Urinary bladder (tissue), 4 donors: Measurements from ENCODE around the gene OBSCN. TPM values are rescaled to one million over a fixed set of nuclear protein-coding genes. Genes with fewer than 3 reads are reported as not detected.

Experiments used
- DNase-seq: peaks from one replicate; pipeline ENCODE4 v3.0.0-alpha.2; 2015; ENCODE audit errors: extremely low spot score
- H3K27ac ChIP-seq: one replicate; pipeline ENCODE4 v1.5.1; 2013; ENCODE audit warnings: low read depth, mild to moderate bottlenecking, moderate library complexity
- H3K36me3 ChIP-seq: one replicate; pipeline ENCODE4 v1.6.1; 2013; ENCODE audit warnings: mild to moderate bottlenecking, moderate library complexity; ENCODE audit not compliant: insufficient read depth
- H3K4me1 ChIP-seq: one replicate; pipeline ENCODE4 v1.6.1; 2013; ENCODE audit warnings: mild to moderate bottlenecking, moderate library complexity; ENCODE audit not compliant: insufficient read depth
- H3K4me3 ChIP-seq: one replicate; pipeline ENCODE4 v1.5.1; 2013; ENCODE audit warnings: low read depth, low read length
- WGBS: extraction: QIAGEN DNeasy Blood & Tissue Kit; methylation state at CpG from one replicate; pipeline ENCODE4 v1.1.7; 2013; 5-methylcytosine and 5-hydroxymethylcytosine counted together
- polyA plus RNA-seq: library from polyadenylated mRNA; stranded (reverse); fragments of 200-250 nt; gene quantifications from one replicate; pipeline ENCODE4 v1.2.3, GENCODE V29; 2013
- total RNA-seq: library from RNA; depleted of rRNA; stranded (reverse); fragments of >200 nt; gene quantifications from one replicate; pipeline ENCODE4 v1.2.3, GENCODE V29; 2014
- donor health status: healthy with polysubstance abuse.
- donor health status: healthy.

Gene OBSCN
- total and polyA plus RNA-seq, 2 donors: 8.4 to 29.1 TPM

DNA sequence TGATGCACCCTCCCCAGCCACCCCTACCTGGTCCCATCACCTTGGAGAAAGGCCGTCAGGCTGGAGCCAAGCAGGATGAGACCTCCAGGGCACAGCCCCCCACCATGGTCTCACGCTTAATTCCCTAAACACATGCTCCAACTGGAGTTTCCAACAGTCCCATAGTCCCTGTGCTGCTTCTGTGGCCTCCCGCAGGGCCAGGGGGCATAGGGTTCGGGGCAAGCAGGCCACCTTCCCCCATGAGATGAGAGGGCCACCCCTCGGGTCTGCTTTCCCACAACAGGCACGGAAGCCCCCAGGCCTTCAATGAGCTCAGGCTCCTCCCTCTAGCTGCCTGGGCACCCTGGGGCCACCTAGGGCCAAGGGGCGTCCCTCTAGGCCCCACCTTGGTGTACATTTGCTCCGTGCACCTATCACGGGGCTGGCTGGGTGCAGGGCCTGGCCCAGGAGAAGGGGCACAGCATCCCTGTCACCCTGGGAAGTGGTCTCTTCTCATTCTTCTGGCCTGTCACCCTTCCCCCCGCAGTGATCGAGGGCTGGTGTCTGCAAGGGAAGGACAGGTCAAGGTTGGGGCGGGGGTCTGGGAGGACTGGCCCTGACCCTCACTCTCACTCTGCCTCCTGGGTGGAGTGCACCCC, 156.3 kb downstream of the OBSCN start:
- Histone ChIP-seq H3K4me1 (no peaks in the 10 kb centered on the region), H3K4me3 (no peak overlapping the region), H3K27ac (no peak overlapping the region), H3K36me3 (no peaks in the 10 kb centered on the region)
- DNase-seq: no peak
- WGBS: 83% methylated on average over 12 of the region's 12 CpGs

DNA sequence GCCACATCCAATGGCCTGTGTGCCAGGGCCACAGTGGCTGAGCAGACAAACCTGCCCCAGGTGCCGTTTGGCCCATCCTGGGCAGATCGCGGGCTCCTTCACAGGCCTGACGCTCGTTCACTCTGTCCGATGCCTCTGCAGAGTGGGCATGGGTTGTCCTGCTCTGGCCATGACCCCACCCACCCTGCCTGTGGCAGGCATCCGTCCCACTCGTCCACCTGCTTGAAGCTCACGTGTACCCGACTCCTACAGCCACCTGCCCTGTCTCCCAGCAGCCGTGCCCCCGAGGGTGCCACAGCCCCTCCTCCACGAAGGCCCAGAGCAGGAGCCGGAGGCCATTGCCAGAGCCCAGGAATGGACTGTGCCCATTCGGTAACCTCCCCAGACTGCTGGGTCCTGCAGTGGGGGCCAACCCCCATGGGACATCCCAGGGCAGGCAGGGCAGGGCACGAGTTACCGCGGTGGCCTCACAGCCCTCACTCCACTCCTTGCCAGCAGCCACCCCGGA, 156.9 kb downstream of the OBSCN start:
- WGBS: 88% methylated on average over 19 of the region's 19 CpGs
- no peaks in the 10 kb centered on the region for H3K4me1 ChIP-seq
- no peaks in the 10 kb centered on the region for H3K36me3 ChIP-seq
- DNase-seq: no peak
- H3K27ac ChIP-seq: no peak overlapping the region
- no peak overlapping the region for H3K4me3 ChIP-seq

DNA sequence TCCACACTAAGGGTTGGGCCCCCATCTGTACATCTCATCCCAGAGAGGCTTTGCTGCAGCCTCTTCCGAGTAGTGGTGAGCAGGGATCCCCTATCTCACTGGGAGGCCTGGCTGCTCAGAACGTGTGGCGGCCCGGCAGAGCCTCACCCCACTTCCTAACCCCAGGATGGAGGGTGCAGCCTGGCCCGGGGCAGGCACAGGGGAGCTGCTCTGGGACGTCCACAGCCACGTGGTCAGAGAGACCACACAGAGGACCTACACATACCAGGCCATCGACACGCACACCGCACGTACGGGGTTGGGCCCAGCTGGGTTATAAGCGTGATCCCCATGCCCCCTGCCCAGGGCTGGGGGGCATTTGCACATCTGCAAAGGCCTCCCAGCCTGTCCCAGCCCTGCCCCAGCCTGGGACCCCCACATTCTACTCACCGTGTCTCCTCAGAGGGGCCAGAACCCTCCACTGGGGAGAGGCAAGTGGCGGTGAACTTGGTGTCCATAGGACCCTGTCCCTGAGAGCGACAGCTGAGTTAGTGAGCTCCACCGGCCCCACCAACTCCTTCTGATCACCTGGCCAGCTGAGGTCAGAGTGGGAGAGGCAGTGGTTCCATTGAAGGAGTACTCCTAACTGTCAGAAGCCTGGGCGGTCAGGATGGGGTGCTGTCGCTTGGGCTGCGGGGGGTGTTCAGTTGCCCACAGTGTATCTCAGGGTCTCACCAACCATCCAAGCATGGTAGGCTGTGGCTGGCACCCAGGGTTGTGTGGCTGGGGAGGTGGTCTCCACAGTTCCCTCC, 157.6 kb downstream of the OBSCN start:
- Histone ChIP-seq H3K4me1 (no peaks in the 10 kb centered on the region), H3K4me3 (no peak overlapping the region), H3K36me3 (no peaks in the 10 kb centered on the region), H3K27ac (no peak overlapping the region)
- no peak for DNase-seq
- 82% methylated on average over 20 of the region's 20 CpGs for WGBS

DNA sequence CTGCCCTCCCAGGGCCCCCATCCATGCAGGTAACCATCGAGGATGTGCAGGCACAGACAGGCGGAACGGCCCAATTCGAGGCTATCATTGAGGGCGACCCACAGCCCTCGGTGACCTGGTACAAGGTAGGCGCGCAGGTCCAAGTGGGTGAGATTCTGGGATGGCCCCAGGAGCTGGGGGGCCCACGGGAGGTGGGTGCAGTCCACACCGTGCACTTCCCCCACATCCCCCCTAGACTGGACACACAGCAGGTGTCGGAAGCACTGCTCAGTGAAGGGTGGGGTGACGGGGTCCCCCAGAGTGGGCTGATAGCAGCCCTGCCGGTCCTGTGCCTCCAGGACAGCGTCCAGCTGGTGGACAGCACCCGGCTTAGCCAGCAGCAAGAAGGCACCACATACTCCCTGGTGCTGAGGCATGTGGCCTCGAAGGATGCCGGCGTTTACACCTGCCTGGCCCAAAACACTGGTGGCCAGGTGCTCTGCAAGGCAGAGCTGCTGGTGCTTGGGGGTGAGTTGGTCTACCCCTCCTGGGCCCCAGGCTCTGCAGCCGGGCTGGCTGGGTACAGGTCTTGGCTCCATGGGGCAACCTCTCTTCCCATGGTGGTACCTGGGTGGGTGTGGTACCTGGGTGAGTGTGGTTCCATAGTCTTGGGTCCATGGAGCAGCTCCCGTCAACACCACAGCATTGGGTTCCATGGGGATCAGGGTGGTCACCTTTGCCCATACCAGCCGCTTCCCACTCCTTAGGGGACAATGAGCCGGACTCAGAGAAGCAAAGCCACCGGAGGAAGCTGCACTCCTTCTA, 158.4 kb downstream of the OBSCN start:
- Histone ChIP-seq H3K4me3 (no peak overlapping the region), H3K27ac (no peak overlapping the region), H3K36me3 (no peaks in the 10 kb centered on the region), H3K4me1 (no peaks in the 10 kb centered on the region)
- 89% methylated on average over 23 of the region's 23 CpGs for WGBS
- DNase-seq: no peak

DNA sequence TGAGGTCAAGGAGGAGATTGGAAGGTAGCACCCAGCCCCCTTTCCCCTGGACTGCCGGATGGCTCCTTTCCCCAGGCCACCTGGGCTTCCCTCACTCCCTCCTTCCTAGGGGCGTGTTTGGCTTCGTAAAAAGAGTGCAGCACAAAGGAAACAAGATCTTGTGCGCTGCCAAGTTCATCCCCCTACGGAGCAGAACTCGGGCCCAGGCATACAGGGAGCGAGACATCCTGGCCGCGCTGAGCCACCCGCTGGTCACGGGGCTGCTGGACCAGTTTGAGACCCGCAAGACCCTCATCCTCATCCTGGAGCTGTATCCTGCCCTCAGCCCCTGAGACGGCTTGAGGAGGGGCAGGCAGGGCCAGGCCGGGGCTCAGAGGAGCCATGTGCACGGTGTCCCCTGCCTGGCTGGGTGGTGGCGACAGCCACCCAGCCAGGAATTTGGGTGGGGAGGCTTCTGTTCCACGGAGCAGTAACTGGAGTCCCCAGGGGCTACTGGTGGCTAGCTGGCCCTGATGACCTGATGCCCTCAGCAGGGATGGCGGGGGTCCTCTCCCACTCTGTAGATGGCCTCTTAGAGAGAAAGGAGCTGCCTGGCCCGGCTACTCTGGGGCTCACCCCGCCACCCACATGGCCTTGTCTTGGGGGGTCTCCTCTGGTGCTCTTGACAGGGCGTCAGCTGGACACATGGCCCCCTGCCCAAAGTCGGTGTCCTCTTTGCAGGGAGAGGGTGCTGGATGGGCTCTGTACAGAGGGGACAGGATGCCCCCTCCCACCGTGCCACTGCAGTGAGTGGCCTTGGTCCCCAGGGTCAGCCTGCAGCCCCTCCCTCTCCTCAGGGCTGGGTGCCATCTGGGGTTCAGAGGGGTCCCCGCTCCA, 159.3 kb downstream of the OBSCN start:
- Histone ChIP-seq H3K36me3 (no peaks in the 10 kb centered on the region), H3K4me1 (no peaks in the 10 kb centered on the region), H3K27ac (no peak overlapping the region), H3K4me3 (no peak overlapping the region)
- DNase-seq: no peak
- WGBS: 63% methylated on average over 24 of the region's 24 CpGs

DNA sequence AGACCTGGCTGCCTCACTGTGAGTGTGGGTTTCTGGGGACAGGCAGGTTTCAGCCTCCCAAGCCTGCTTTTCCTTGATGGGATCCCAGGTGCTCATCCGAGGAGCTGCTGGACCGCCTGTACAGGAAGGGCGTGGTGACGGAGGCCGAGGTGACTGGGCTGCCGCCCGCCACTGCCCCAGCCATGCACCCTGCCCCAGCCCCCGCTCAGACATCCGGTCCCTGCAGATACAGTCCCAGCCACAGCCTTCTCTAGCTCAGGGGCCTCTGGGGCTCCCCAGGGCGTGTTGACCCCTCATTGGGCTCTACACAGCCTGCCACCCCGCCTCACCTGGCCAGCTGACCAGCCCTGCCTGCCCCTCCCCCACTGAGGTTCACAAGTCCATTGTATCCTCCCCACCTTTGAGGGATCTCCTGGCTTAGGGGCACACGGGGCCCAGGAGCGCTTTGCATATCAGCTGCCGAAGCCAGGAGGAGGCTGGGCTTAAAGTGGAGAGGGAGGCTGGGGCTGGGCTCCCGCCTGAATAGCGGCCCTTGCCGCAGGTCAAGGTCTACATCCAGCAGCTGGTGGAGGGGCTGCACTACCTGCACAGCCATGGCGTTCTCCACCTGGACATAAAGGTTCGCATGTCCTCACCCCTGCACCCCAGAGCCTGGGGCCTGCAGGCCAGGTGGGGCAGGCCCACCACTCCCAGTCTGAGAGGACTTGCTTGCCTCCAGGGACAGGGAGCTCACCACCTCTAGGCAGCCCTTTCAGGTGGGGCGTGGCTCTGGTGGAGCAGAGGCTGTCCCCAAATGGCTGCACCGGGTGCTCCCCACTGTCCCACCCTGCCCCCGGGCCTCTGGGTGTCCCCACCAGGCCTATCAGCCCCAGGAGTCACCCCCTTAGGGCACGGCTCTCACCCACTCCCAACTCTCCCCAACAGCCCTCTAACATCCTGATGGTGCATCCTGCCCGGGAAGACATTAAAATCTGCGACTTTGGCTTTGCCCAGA, 160.3 kb downstream of the OBSCN start:
- no peaks in the 10 kb centered on the region for H3K4me1 ChIP-seq
- WGBS: 54% methylated on average over 25 of the region's 25 CpGs
- no peak for DNase-seq
- no peak overlapping the region for H3K27ac ChIP-seq
- H3K36me3 ChIP-seq: no peaks in the 10 kb centered on the region
- H3K4me3 ChIP-seq: no peak overlapping the region

GRCh38 chr1:228368801-228369607, 161.2 kb downstream of the OBSCN start:
- Histone ChIP-seq H3K4me1 (no peaks in the 10 kb centered on the region), H3K4me3 (no peak overlapping the region), H3K27ac (no peak overlapping the region), H3K36me3 (no peaks in the 10 kb centered on the region)
- DNase-seq: no peak
- WGBS: 76% methylated on average over 15 of the region's 15 CpGs

- WGBS: 95% methylated on average over 18 of the region's 18 CpGs
- Histone ChIP-seq H3K4me1 (no peaks in the 10 kb centered on the region), H3K36me3 (no peaks in the 10 kb centered on the region), H3K27ac (no peak overlapping the region), H3K4me3 (no peak overlapping the region)
- no peak for DNase-seq
Observed at GRCh38 chr1:228369608-228370438, 162.0 kb downstream of the OBSCN start.

DNA sequence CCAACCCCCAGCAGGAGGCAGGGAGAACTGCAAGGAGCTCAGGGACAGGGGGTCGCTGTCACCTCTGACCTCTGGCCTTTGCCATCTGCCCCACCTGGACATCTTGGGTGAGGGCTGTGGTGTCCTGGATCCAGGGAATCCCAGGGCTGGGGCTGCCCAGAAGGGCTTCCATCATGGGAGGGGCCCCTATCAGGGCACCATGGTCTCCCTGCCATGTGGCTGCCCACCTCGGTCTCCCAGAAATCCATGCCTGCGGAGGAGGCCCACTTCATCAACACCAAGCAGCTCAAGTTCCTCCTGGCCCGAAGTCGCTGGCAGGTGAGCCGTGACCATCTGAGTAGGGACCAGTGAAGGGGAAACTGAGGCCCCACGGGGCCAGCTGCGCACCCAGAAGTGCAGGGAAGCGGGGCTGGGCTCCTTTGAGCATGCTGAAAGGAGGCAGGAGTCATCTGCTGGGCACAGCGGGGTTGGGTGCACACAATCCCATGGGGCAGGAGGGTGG, 162.6 kb downstream of the OBSCN start:
- Histone ChIP-seq H3K36me3 (no peaks in the 10 kb centered on the region), H3K4me1 (no peaks in the 10 kb centered on the region), H3K4me3 (no peak overlapping the region), H3K27ac (no peak overlapping the region)
- WGBS: 91% methylated on average over 10 of the region's 10 CpGs
- DNase-seq: no peak

DNA sequence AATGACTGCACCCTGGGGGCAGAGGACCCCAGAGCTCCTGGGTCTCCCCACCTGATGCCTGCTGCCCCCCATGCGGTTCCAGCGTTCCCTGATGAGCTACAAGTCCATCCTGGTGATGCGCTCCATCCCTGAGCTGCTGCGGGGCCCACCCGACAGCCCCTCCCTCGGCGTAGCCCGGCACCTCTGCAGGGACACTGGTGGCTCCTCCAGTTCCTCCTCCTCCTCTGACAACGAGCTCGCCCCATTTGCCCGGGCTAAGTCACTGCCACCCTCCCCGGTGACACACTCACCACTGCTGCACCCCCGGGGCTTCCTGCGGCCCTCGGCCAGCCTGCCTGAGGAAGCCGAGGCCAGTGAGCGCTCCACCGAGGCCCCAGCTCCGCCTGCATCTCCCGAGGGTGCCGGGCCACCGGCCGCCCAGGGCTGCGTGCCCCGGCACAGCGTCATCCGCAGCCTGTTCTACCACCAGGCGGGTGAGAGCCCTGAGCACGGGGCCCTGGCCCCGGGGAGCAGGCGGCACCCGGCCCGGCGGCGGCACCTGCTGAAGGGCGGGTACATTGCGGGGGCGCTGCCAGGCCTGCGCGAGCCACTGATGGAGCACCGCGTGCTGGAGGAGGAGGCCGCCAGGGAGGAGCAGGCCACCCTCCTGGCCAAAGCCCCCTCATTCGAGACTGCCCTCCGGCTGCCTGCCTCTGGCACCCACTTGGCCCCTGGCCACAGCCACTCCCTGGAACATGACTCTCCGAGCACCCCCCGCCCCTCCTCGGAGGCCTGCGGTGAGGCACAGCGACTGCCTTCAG, 163.3 kb downstream of the OBSCN start:
- WGBS: 83% methylated on average over 50 of the region's 50 CpGs
- Histone ChIP-seq H3K36me3 (no peaks in the 10 kb centered on the region), H3K27ac (no peak overlapping the region), H3K4me3 (no peak overlapping the region), H3K4me1 (no peaks in the 10 kb centered on the region)
- DNase-seq: no peak
